Embryonic facial prominence (tissue), 1 donor: ENCODE data around the gene PPFIBP2.

Source experiments
- DNase-seq: peaks from one replicate; pipeline ENCODE4 v3.0.0-alpha.2; 2016; ENCODE audit errors: extremely low spot score

The PPFIBP2 gene

GRCh38 chr11:7577291-7578190, 63.7 kb downstream of the PPFIBP2 start:
- DNase-seq: no peak

GRCh38 chr11:7578276-7578955, 64.6 kb downstream of the PPFIBP2 start:
- no peak for DNase-seq

- DNase-seq: no peak
Observed at GRCh38 chr11:7579361-7579791, 65.6 kb downstream of the PPFIBP2 start.

GRCh38 chr11:7581021-7581590, 67.3 kb downstream of the PPFIBP2 start:
- no peak for DNase-seq

GRCh38 chr11:7582338-7582985, 68.7 kb downstream of the PPFIBP2 start:
- no peak for DNase-seq

- DNase-seq: no peak
Observed at GRCh38 chr11:7583248-7583647, 69.4 kb downstream of the PPFIBP2 start.

- DNase-seq: no peak
Observed at GRCh38 chr11:7584910-7585309, 71.1 kb downstream of the PPFIBP2 start.

- no peak for DNase-seq
Observed at GRCh38 chr11:7585816-7586215, 72.0 kb downstream of the PPFIBP2 start.

- DNase-seq: no peak
Observed at GRCh38 chr11:7586376-7586775, 72.6 kb downstream of the PPFIBP2 start.

GRCh38 chr11:7587712-7588111, 73.9 kb downstream of the PPFIBP2 start:
- no peak for DNase-seq

GRCh38 chr11:7589861-7590260, 76.1 kb downstream of the PPFIBP2 start:
- no peak for DNase-seq

- DNase-seq: no peak
Observed at GRCh38 chr11:7590529-7590928, 76.7 kb downstream of the PPFIBP2 start.

GRCh38 chr11:7591107-7591894, 77.5 kb downstream of the PPFIBP2 start:
- DNase-seq: no peak

- DNase-seq: no peak
Observed at GRCh38 chr11:7591987-7592386, 78.2 kb downstream of the PPFIBP2 start.

- DNase-seq: no peak
Observed at GRCh38 chr11:7592711-7593110, 78.9 kb downstream of the PPFIBP2 start.

GRCh38 chr11:7593481-7593880, 79.7 kb downstream of the PPFIBP2 start:
- DNase-seq: no peak

- DNase-seq: no peak
Observed at GRCh38 chr11:7595016-7595866, 81.4 kb downstream of the PPFIBP2 start.

- no peak for DNase-seq
Observed at GRCh38 chr11:7595951-7596350, 82.2 kb downstream of the PPFIBP2 start.

GRCh38 chr11:7596975-7597391, 83.2 kb downstream of the PPFIBP2 start:
- DNase-seq: no peak

- no peak for DNase-seq
Observed at GRCh38 chr11:7597620-7598019, 83.8 kb downstream of the PPFIBP2 start.
